Measurements from ENCODE around the gene RIPOR2.

Gene RIPOR2

DNA sequence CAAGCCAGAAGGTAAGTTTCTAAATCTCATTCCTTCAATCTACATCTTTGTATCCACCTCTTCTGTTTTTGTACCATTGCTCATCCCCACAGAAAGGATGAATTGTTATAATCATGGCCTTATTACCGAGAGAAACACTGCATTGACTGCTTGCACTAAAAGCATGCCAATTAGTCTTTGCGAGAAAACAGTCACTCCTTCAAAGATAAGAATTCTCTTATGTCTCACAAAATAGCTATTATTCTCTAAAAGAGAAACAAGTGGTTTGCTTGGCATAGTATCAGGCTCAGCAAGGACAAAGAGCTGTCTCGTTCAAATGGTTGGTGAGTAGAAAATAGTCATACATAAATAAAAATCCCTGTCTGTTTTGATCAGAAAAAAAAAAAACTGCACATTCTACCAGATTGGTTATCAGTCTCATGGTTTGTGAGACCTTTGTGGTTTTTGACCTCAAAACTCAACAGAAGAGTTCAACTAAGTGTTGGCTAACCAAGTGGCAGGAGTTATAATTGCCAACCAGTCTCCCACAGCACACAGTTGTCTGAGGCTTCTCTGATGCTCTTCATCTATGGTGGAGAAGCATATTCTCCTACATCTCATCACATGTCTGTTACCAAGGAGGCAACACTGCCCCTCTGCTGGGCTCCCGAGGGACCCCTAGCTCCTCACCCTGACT lies 101.9 kb downstream of the RIPOR2 start:
- TF ChIP-seq ZNF274 (IDR thresholded peaks at IDR 0.05; ENCODE audit: low read depth, low read length) = no peak
- H3K4me3 ChIP-seq (ENCODE audit: low read length) = no peak overlapping the region

DNA sequence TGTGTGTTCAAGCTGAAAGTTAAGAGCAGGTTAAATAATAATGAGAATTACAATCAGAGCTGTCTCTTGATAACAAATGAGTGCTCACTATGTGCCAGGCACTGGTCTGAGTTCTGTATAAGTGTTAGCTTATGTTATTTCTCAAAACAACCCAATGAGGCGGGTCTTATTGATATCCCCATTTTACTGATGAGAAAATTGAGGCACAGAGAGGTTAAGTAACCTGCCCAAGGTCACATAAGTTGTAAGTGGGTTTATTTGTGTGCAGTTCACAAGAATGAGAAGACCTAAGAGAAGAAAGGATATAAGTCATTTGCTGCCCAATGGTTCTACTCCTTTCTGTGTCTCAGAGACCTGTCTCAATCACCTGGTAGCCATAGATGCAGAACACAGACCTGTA lies 103.0 kb downstream of the RIPOR2 start:
- TF ChIP-seq ZNF274 (IDR thresholded peaks at IDR 0.05; ENCODE audit: low read depth, low read length) = no peak
- H3K4me3 ChIP-seq (ENCODE audit: low read length) = no peak overlapping the region

DNA sequence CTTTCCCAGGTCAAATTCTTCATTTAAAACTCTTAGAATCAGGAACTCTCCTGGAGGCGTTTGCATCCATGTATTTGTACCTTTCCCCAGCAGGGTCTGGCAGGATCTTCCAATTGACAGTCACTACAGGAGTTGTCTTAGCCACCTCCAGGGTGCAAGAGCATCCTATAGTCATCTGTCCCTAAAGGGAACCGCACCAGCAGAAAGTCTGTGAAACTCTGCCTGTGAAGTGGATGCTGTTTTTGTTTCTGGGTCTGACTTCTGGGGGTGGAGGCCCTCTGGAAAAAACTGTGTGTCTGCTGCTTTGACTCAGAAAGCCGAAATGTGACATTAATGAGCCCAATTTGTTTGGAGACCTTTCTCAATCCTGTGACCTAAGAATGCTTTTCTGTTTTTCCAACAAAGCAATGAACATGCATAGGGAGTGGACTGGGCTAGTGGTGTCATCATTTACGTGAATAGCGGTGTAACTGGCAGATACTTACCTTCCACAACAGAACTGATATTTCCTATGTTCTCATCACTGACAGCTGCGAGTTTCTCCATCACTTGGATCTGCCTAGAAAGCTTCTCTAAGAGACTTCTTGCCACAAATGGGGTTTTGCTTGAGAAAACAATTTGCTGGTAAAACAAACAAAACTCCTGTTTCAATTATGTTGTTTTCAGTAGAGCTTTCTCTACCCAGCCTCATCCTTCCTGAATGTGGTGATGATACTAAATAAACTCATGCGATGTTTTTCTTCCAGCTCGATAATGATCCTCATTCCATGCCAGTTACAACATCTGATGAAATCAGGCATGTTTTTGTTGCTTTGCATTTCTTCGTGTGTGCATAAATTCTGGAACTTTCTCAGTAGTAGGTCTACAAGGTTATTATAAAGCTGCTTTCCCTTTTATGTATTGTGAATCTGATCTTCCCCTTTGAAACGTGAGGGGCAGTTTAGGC lies 103.7 kb downstream of the RIPOR2 start:
- no peak overlapping the region for H3K4me3 ChIP-seq (ENCODE audit: low read length)
- TF ChIP-seq ZNF274 (IDR thresholded peaks at IDR 0.05; ENCODE audit: low read depth, low read length) = no peak

DNA sequence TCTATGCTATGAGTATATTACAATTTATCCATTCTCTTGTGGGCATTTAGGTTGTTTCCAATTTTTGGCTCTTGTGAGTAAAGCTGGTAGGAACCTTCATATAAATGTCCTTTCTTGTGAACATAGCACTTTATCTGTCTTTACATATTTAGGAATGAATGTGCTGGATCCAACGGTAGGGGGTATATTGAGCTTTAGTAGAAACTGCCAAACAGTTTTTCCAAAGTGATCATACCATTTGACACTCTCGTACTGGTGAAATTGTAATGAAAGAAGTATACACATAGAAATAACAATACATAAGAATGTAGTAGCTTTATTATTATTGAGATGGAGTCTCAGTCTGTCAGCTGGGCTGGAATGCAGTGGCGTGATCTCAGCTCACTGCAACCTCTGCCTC lies 106.1 kb downstream of the RIPOR2 start:
- no peak overlapping the region for H3K4me3 ChIP-seq (ENCODE audit: low read length)
- no peak for TF ChIP-seq ZNF274 (IDR thresholded peaks at IDR 0.05; ENCODE audit: low read depth, low read length)

DNA sequence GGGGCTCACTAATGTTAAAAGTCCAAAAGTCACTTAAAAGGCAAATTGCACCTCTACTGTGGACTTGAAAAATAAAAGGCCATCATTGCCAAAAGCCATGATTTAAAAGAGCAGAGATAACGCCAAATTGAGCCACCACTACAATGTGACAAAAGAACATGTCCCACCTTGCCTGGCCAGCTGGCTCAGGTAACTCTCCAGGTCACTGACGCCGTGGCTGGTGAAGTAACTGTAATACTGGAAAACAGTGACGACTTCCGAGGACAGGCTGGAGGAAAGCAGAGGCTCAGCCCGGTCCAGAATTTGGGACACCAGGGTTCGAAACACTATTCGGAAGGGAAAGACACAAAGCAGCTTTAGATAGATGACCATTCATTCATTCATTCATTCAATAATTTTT lies 107.8 kb downstream of the RIPOR2 start:
- TF ChIP-seq ZNF274 (IDR thresholded peaks at IDR 0.05; ENCODE audit: low read depth, low read length) = no peak
- no peak overlapping the region for H3K4me3 ChIP-seq (ENCODE audit: low read length)

DNA sequence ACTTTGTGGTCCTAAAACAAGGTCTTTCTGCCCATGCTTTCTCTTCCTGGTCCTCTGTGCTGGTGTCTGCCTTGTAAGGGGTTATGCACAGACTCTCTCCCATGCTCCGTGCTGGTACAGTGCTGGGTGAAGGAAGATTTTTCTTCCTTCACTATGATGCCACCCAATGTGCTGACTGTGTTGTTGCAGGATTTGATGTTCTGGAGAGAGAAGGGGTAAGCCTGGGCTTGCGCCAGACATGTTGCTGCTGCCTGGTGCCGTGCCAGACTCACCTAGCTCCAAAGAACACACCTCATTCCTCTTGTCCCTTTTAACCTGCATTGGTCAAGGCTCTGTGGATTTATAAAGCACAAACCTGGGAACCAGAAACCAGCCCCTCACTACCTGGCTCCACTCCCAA lies 108.6 kb downstream of the RIPOR2 start:
- H3K4me3 ChIP-seq (ENCODE audit: low read length) = no peak overlapping the region
- TF ChIP-seq ZNF274 (IDR thresholded peaks at IDR 0.05; ENCODE audit: low read depth, low read length) = no peak

DNA sequence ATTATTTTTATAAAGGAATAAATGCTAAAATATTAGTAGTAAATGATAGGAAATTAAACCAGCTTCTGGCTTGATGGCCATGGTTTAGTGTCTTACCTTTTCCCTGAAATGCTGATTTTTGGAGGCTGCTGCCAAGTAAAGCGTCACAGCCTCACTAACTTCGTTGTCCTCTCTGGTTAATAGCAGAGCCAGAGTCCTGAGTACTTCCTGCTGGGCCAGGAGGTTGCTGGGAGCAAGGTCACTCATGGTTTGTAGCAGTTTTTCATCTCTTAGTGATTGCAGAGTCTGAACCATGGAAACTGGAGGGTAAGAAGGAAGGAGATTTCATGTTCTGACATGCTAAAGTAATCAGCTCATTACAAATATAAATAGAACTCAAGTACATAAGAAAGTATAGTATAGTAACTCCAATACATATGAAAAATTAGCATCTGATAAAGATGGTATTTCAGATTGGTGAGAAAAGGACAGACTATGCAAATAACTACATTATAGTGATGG lies 110.6 kb downstream of the RIPOR2 start:
- no peak for TF ChIP-seq ZNF274 (IDR thresholded peaks at IDR 0.05; ENCODE audit: low read depth, low read length)

DNA sequence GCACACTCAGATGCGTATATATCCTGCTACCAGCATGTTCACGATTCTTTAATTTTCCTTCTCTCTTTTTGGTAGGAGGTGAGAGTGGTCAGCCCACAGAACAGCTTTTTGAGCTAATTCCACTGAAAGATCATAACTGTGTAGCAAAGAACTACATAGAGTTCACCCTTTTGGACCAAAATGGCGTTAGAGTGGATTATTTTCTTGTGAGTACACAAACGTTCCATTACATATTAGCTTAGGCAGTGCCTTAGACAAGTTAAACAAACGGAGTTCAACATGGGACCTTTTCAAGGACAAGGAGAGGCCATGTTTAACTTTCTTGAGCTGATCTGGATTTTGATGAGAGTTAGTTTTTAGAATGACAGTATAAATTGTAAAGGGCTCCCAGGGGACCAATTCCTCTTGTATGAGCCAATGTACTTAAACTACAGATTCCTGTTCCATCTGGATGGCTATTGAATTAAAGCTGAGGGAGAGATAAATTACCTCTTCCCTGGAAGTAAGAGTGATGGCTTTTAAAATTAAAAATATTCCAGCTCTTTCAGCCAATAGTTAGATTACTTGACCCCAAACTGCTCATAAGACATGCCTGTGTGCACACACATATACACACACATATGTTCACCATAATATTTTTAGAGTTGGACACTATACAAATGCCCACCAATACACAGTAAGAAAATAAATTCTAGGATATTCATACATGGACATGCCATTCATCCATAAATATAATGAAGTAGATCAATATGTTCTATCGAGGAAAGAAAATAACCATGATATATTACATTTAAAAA lies 111.4 kb downstream of the RIPOR2 start:
- no peak for TF ChIP-seq ZNF274 (IDR thresholded peaks at IDR 0.05; ENCODE audit: low read depth, low read length)
- H3K4me3 ChIP-seq (ENCODE audit: low read length) = no peak overlapping the region

More for the DNA sequence above, 110.6 kb downstream of the RIPOR2 start:
- no peak overlapping the region for H3K4me3 ChIP-seq (ENCODE audit: low read length)

DNA sequence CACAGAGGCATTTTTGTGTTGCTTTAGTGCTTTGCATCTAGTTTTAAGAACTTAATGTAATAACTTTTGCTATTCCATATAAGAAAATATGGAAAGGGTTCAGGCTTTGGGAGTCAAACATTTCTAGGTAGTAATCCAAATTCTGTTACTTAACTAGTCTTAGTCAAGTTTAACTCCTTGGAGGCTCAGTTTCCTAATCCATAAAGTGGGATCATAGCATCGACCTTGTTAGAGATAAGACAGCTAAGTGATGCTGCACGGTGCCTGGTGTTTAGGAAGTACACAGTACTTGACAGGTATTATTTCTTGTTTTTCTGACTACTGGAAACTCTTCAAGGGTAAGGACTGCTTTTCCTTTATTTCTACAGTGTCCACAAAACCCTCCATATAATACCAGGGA lies 112.6 kb downstream of the RIPOR2 start:
- H3K4me3 ChIP-seq (ENCODE audit: low read length) = no peak overlapping the region

DNA sequence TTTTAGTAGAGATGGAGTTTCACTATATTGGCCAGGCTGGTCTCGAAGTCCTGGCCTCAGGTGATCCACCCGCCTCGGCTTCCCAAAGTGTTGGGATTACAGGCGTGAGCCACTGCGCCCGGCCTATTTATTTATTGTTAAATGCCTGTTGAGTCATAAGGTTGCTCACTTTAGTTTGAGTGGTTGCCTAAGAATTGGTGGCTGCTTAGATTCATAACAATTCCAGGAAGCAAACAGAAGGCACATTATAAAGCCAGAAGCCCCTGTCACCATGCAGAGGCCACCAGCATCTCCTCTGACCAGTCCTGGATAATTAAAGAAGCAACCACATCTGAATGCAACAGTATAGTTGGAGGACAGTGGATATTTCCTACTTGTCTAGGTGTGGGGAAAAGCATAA lies 113.1 kb downstream of the RIPOR2 start:
- no peak overlapping the region for H3K4me3 ChIP-seq (ENCODE audit: low read length)
- TF ChIP-seq ZNF274 (IDR thresholded peaks at IDR 0.05; ENCODE audit: low read depth, low read length) = no peak

More for the DNA sequence above, 112.6 kb downstream of the RIPOR2 start:
- no peak for TF ChIP-seq ZNF274 (IDR thresholded peaks at IDR 0.05; ENCODE audit: low read depth, low read length)

DNA sequence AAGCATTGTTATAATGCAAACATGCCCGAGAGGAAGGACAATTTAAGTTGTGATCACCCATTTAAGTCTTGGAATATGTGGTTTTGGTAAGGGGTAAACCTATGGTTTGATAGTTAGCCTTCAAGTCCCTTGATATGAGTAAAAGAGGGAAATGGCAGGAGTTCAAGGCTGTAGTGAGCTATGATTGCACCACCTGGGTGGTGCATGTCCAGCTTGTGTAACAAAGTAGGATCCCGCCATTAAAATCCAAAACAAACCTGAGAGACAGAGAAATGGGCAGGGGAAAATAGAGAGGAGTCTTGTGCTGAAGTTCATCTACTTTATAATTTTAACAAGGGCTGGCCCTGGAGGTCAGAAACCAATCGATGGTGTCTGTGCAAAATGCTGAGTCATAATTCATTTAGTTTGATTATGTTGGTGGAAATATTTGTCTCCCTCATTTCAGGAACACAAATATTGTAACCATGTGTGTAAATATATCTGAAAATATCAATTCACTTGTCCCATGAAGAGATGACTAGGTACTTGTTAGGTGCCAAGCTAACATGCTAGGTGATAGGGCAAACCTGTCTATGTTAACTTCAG lies 113.8 kb downstream of the RIPOR2 start:
- TF ChIP-seq ZNF274 (IDR thresholded peaks at IDR 0.05; ENCODE audit: low read depth, low read length) = no peak

DNA sequence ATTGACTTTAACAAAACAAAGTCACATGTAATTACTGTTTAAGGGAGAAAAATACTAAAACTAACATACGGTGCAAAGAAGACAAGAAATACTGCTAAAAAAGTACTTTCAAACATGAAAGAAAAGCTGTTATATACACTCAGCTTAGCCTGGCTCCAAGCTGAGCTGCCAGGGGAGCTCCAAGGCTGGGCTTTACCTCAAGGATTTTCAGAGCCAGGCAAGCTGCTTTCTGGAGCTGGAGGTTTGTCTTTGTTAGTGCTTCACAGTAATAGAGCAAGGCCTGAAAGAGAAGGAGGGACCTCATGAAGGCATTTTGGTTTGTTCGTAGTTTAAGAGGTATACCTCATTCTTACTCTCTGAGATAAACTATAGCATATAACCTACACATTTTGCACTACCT lies 117.4 kb downstream of the RIPOR2 start:
- no peak for TF ChIP-seq ZNF274 (IDR thresholded peaks at IDR 0.05; ENCODE audit: low read depth, low read length)
- no peak overlapping the region for H3K4me3 ChIP-seq (ENCODE audit: low read length)

More for the DNA sequence above, 113.8 kb downstream of the RIPOR2 start:
- no peak overlapping the region for H3K4me3 ChIP-seq (ENCODE audit: low read length)

DNA sequence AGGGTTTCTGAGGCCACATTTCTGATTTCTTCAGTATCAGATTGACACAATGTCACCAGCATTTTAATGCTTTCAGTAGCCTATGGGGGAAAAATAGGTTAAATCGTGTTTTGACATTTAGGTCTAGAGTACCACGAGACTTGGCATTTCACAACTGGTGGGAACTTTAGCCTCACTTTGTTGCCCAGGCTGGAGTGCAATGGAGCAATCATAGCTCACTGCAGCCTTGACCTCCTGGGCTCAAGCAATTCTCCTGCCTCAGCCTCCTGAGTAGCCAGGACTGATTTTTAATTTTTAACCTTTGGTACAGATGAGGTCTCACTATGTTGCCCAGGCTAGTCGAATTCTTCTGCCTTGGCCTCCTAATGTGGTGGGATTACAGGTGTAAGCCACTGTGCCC lies 126.0 kb downstream of the RIPOR2 start:
- no peak overlapping the region for H3K4me3 ChIP-seq (ENCODE audit: low read length)
- TF ChIP-seq ZNF274 (IDR thresholded peaks at IDR 0.05; ENCODE audit: low read depth, low read length) = no peak

DNA sequence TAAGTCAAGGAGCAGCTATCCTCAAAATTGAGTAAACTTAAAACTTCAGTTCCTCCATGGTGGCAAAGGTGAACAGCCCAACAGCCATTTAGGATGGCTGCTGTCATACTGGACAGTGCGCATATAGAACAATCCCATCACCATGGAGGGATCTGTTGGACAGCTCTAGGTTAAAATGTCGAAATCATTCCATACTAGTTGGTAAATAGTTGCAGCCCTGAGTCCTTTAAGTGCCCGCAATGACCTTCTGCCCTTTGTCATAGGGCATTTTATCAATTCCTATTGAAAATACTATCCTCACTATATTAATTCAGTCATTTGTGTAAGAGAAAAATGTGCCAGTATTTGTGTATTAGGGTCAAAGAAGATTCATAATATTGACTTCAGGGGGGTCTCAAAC lies 128.2 kb downstream of the RIPOR2 start:
- no peak overlapping the region for H3K4me3 ChIP-seq (ENCODE audit: low read length)
- no peak for TF ChIP-seq ZNF274 (IDR thresholded peaks at IDR 0.05; ENCODE audit: low read depth, low read length)
